Stimulated activated CD4-positive, alpha-beta T cell treated with anti-CD3 and anti-CD28 coated beads, Interleukin-4, amount 100 ng/mL, for 4 hours (primary cell): Measurements from ENCODE around the gene FRMPD2.
A peak's percentile ranks its signal among the peaks of the same experiment; 100 is the strongest.

Source experiments
- DNase-seq, 2 experiments: peaks; one replicate each; pipeline ENCODE4 v3.0.0-alpha.2; 2020

FRMPD2 gene

DNA sequence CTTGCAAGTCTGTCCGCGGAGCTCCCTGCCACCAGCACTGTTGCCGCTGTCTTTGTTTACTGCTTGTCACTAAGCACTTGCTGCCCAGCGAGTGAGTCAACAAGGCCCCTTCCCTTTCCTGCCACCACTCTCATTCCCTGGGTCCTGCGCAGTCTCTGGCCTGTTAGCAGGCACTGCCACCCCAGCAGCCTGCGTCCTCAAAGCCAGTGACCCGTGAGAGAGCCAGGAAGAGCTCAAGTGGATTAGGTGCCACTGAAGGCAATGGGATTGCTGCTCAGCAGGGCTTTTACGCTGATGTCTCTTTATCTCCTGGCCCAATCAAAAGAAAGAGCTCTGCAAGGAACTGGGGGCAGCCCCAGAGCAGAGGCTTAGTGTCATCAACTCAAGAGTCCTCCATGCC is at the start of gene FRMPD2:
FRMPD2 (minus strand) TSS at position 61 of the 400 bp plus-strand sequence. CDS start 129 bp downstream, outside the sequence.
- no peak for DNase-seq

DNA sequence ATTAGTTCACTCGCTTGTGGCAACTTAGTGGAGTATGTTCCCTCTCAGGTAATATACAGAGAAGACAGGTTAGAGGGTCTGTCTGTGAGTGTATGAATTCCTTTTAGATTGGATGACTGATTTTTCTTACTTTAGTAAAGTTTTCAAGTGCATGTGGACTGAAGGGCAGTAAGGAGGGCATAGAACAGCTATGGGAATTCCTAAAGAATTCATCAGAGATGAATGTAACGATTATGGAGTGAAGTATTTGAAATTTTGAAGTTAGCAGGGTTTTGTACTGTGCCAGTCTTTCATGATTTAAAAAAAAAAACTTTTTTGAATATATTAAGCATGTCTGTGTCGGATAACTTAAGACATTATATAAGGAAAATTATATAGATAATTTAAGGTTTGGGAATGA is 47.5 kb upstream of the FRMPD2 start:
- DNase-seq = no peak

- no peak for DNase-seq
These were observed 43.0 kb upstream of the FRMPD2 start for GRCh38 chr10:48317321-48317990.

DNA sequence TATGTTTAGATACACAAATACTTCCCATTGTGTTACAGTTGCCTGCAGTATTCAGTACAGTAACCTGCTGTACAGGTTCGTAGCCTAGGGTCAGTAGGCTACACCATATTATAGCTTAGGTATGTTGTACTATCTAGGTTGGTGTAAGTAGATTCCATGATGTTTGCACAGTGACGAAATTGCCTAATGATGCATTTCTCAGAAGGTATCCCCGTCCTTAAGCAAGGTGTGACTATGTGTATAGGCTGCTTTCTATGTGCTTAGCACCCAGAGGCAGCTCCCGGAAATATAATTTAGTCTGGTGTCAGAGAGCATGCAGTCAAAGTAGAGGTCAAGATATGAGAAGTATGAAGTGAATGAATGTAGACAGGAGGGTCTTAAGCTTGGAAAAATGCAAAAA is 41.7 kb upstream of the FRMPD2 start:
- no peak for DNase-seq

GRCh38 chr10:48314107-48314506 is 39.6 kb upstream of the FRMPD2 start:
- no peak for DNase-seq

GRCh38 chr10:48309711-48310226 is 35.3 kb upstream of the FRMPD2 start:
- DNase-seq = no peak

DNA sequence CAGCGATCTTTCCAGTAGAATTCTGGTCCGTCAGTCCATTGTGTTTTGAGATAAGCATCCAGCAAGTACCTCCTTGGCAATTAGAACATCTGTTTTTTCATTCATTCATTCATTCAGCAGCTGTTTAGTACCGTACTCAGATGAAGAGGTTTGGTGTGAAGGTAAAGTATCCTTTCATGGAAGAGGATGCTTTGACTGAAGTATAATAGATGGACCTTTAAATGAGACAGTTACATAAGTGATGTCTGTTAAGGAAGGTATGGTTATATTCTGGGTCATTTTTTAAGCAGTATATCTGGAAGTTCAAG is 33.2 kb upstream of the FRMPD2 start:
- DNase-seq = no peak

DNA sequence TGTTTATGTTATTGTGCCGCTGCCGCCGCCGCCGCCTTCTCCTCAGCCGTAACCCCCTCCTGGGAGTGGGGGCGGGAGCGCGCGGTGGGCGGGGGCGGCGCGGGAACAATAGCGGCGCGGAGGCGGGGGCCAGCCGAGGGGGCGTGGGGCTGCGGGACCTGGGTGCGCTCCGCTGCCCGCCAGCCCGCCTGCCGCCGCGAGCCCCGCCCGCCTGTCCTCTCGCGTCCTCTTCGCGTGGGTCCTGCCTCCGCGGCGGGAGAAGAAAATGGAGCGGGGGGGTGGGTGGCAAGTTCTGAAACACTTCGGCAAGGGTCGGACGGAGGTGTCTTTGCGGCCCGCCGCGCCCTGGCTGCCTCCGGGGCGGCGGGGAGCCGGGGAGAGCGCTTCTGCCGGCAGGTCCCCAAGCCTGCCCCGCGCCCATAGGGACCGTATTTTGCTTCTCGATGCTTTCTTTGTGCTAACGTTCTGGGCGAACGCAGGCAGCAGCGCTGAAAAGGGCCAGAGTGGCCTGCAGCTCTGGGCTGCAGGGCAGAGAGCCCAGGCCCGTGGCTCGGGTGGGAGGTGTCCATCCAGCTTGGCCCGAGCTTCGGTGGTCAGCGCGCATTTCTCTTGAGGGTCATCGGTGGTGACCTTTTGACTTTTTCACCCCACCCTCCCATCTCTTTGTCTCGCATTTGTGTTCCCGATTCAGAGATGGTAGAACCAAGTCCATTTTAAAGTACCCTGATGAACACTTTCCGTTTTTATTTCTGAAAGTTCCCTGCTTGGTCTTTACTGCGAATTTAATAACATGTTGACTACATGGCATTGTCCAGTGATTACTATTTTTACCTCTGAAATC is 32.6 kb upstream of the FRMPD2 start:
- DNase-seq = peak; percentile 59 to 71

DNA sequence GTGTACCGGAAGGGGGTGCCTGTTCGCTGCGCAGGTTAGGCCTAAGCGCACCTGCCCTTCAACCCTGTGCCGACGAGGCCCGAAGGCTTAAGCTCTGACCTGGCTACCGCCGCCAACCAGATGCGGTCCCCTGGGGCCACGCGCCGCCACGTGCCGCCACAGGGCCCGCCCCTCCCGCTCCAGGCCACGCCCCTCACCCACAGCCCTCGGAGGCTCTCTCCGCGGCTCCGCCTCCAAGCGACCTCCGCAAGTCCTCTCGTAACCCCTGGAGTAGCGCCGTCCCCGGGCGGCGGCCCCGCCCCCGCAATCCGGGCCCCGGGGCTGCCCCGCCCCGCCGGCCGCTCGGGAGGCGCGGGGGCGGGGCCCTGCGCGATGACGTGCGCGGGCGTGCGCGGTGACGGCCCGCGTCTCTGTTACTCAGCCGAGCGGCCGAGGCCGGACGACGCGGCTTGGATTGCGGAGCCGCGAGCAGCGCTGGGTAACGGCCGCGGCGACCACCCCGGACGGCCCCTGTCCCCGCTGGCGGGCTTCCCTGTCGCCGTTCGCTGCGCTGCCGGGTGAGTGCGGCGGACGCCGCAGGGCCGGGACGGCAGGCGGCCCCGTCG is 31.9 kb upstream of the FRMPD2 start, which contains the start of gene MAPK8:
MAPK8 (plus strand) TSS at position 413 of the 605 bp plus-strand sequence. CDS start 94,984 bp downstream, outside the sequence.
- peak; percentile 92 to 94 for DNase-seq

DNA sequence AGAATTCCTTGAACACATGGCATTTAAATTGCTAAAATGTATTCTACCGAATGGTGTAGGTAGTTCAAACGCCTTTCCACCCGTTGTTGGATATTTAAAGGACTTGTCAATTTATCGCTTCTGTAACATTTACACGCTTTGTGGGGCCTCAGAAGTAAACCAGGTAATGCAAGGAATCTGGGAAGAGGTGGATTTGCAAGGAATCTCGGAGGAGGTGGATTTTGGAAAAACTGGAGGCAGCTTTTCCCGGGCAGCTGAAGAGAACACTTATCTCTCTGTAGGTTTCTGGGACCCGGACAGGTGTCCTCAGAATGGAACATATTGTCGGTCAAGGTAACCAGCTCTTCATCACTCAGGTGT is 31.4 kb upstream of the FRMPD2 start:
- DNase-seq = no peak

DNA sequence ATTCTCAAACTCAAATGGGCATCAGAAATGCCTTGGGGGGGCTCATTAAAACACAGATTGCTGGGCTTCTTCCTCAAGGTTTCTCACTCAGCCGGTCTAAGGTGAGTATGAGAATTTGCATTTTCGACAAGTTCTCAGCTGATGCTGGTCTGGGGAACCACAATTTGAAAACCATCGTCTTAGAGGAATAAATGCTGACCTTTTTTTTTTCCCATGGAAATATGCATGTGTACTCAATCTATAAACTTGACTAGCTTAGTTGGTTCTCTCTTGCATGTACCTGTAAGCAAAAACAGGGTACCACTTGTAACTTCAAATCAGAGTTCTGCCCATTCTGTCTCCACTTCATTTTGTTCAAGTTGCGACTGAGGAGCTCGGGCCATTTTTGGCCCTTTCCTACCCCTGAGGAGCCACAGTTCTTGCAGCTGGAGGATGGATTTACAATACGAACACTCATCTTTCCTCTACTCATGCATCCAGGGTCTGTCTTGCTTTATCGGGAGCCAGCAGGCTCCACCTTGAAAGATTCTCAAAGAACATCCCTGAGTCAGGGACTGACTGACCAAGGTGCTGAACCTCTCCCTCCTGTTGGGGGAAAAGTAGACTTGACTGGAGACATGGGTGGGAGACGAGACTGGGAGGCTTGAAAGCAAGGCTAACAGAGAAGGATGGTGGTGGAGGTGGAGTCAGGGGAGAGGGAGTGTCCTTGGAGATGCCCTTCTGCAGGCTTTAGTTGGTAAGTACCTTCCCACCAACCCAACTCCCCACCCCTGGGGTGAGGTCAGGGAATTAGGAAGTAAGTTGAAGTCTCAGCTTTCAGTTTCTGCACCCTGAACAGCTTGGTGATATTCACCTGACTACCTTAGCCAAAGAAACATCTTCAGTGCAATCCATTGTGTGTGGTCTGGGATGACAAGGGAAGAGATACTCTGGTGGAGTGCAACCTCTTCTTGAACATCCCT is 28.3 kb upstream of the FRMPD2 start:
- DNase-seq = no peak

- DNase-seq = no peak
These were observed 26.1 kb upstream of the FRMPD2 start for GRCh38 chr10:48300556-48300955.

- DNase-seq = no peak
These were observed 25.2 kb upstream of the FRMPD2 start for GRCh38 chr10:48299692-48300091.

DNA sequence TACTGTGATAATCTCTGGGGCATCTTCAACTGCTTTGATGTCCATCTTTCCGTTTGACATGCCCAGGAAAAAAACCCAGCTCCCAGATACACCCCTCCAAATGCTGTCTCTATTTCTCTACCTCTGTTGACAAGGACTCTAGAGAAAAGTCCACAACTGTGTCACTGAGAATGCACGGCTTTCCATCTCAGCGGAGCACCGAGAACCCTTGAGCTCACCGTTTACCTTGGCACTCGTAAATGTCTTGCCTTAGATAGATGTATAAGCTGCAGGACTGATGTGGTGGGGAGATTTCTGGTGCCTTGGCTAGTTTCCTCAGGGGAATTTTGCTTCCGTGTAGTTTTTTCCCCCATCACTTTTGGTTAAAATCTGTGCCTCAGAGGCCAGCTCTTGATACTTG is 24.6 kb upstream of the FRMPD2 start:
- DNase-seq = no peak

DNA sequence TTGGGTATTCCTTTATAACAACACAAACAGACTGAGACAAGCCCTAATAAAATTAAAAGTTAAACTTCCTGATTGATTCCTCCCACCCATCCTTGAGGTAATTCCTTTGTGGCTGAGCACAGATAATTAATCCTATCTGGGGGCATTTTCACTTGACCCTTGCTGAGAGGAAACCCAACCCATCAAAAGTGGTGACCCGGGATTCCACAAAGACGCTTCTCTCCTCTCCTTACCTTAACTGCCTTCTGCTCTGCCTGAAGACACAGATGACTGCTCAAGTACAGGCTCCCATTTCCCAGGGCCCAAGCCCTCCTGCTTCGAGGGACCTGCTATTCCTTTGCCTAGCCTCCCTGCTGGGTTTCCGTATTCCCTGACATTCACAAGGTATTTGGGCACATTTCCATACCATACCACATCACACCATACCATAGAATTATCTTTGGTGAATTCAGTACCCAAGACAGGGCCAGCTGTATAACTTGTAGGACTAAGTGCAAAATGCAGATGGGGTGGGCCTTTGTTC is 22.1 kb upstream of the FRMPD2 start:
- no peak for DNase-seq

DNA sequence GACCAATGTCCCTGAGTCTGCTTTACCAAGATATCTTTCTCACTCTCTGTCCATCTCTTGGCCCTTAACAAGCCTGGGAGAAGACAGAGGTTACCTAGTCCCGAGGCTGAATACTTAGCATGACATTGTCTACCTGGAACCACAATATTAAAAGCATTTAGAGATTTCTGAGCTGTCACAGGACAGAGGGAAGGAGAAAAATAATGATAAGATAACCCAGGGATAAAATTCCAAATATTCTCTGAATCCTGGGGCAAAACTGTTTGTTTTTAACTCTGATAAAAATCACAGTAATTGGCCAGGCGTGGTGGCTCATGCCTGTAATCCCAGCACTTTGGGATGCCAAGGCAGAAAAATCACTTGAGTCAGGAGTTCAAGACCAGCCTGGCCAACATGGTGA is 19.9 kb upstream of the FRMPD2 start:
- DNase-seq = no peak

GRCh38 chr10:48292616-48293015 is 18.1 kb upstream of the FRMPD2 start:
- no peak for DNase-seq

- DNase-seq = no peak
These were observed 16.7 kb upstream of the FRMPD2 start for GRCh38 chr10:48291190-48291589.

GRCh38 chr10:48290286-48290685 is 15.8 kb upstream of the FRMPD2 start:
- DNase-seq = no peak

DNA sequence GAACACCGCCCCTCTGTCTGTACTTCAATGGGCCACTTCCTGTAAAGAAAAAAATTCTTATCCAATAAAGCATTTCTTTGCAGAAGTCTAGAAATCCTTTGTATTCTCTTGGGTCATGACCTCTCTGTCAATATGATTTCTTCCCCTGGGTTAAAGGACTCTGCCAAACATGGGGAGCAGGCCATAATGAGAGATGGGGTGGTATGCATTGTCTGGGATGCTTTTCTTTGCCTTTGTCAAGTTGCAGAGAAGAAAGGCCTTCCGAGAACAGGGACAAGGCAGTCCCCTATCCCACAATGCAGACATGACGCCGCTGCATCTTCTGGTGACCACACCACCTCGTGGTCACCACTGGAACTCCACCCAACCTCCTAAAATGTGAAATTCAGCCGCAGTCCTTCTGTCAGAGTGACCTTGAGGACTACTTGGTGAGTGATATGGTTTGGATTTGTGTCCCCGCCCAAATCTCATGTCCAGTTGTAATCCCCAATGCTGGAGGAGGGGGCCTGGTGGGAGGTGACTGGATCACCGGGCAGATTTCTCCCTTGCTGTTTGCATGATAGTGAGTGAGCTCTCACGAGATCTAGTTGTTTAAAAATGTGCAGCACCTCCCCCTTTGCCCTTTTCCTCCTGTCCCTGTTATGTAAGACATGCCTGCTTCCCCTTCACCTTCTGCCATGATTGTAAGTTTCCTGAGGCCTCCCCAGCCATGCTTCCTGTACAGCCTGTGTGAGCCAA is 15.2 kb upstream of the FRMPD2 start:
- DNase-seq = peak; percentile 14 to 38

DNA sequence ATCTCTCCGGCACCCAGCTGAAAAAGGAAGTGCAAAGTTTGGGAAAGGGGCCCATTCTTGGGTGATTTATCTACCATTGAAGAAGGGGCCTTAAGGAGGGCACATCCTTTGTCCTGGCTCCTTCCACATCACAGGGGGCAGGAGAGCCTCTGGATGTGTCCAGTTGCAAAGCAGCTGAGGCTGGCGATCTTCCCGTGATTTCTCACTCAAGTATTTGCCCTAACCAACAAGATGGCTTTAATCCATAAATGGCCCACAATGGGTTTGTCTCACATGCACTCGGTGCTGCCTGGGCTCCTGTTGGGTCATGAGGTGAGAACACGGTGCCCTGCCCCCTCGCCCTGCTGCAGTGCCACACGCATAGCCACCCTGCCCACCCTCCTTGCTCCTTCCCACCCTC is 14.2 kb upstream of the FRMPD2 start:
- no peak for DNase-seq
